Stimulated activated naive B cell treated with anti-CD40 and anti-IgM and Interleukin-4, amounts not matched to agents 10 μg/mL and 1 μg/mL and 100 μg/mL, for 72 hours (primary cell): ENCODE results near the gene NOD2.

Experiments
- ATAC-seq, 2 donors: fragments of 150-1000 bp; cut with Tn5 transposase; replicated peaks; 2 replicates each; pipeline ENCODE4 v1.10.0; 2021; ENCODE audit warnings: moderate library complexity in 1 of 2
- DNase-seq: peaks from one replicate; pipeline ENCODE4 v3.0.0; 2021
- H3K27ac Mint-ChIP-seq: one replicate; pipeline ENCODE4 v1.8.0; 2022; ENCODE audit warnings: mild to moderate bottlenecking, mixed read lengths
- H3K27me3 Mint-ChIP-seq, 2 donors: one replicate each; pipeline ENCODE4 v1.8.0; 2022; ENCODE audit warnings: mixed read lengths in 2 of 2
- H3K36me3 Mint-ChIP-seq, 2 donors: one replicate each; pipeline ENCODE4 v1.8.0; 2022; ENCODE audit warnings: mixed read lengths in 2 of 2, mild to moderate bottlenecking in 1 of 2
- H3K4me1 Mint-ChIP-seq, 2 donors: one replicate each; pipeline ENCODE4 v1.8.0; 2022; ENCODE audit warnings: mixed read lengths in 2 of 2, mild to moderate bottlenecking in 1 of 2
- H3K4me3 Mint-ChIP-seq, 2 donors: one replicate each; pipeline ENCODE4 v1.8.0; 2022; ENCODE audit warnings: mild to moderate bottlenecking in 2 of 2, mixed read lengths in 2 of 2, moderate library complexity in 1 of 2
- H3K9me3 Mint-ChIP-seq, 2 donors: one replicate each; pipeline ENCODE4 v1.8.0; 2022; ENCODE audit warnings: mixed read lengths in 2 of 2, mild to moderate bottlenecking in 1 of 2

The NOD2 gene

DNA sequence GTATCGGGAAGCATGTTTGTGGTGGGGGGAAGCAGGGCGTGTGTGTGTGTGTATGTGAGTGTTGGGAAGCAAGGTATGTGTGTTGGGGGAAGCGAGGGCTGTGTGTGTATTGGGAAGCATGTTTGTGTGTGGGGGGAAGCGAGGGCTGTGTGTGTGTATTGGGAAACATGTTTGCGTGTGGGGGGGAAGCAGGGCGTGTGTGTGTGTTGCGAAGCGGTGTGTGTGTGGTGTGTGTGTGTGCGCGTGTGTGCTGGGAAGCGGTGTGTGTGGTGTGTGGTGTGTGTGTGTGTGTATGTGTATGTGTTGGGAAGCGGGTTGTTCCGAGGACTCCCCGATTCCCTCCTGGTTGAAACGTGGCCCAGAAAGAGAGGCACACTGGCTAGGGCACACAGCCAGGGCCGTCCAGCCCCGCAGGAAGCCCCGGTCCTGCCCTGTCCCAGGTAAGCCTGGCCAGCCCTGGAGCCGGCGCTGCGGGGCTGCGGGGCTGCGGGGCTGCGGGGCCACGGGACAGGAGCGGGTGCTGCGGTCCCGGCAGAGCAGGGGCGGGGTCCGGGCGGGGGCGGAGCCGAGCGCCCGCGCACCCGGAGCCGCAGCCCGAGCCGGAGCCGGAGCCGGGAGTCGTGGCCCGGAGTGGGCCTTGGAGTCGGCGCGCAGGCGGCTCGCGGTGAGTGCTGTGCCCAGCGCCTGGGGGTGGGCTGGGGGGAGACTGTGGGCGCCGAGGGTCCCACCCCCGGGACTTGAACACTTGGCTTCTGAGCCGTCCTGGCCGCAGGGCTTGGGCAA is at the start of gene NOD2:
Gene NOD2, plus strand, starts transcription at position 608 of the 783 bp plus-strand sequence. CDS start 5,890 bp downstream, outside the sequence.
- peaks cover 7 to 9% of the 10 kb centered on the region in 2 donors for H3K36me3 Mint-ChIP-seq
- H3K27me3 Mint-ChIP-seq: peaks cover 9 to 14% of the 10 kb centered on the region in 2 donors
- H3K27ac Mint-ChIP-seq: peak within 1 kb of the TSS; percentile 87
- ATAC-seq (peak; percentile 20 to 33), DNase-seq (no peak)
- H3K4me3 Mint-ChIP-seq: peak within 1 kb of the TSS; percentile 83 to 85
- peaks cover 54 to 56% of the 10 kb centered on the region in 2 donors for H3K4me1 Mint-ChIP-seq
- no peaks in the 10 kb centered on the region for H3K9me3 Mint-ChIP-seq

DNA sequence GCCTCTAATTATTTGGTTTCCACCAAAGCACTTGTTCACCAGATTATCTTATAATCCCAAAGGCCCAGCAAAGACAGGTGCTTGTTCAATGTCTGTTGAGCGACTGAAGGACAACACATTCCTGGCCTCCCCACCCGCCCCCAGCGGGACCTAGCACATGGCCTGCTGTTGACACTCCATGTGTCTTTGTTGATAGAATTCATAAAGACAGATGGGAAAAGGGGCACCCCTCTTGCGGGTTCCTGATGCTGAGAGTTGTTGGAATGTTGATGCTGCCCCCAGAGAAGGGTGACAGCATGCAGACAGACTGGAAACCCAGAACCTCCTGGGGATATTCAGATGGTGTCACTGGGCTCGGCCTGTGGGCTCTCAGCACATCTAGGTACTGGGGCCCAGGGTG is 49.2 kb upstream of the NOD2 start:
- Mint-ChIP-seq H3K4me3 (no peak overlapping the region), H3K27me3 (peaks cover 11 to 19% of the 10 kb centered on the region in 2 donors), H3K36me3 (peaks cover 1% of the 10 kb centered on the region in 2 donors), H3K27ac (no peak overlapping the region), H3K4me1 (peaks cover 5% of the 10 kb centered on the region in 2 donors), H3K9me3 (no peaks in the 10 kb centered on the region)
- ATAC-seq (no peak), DNase-seq (no peak)

DNA sequence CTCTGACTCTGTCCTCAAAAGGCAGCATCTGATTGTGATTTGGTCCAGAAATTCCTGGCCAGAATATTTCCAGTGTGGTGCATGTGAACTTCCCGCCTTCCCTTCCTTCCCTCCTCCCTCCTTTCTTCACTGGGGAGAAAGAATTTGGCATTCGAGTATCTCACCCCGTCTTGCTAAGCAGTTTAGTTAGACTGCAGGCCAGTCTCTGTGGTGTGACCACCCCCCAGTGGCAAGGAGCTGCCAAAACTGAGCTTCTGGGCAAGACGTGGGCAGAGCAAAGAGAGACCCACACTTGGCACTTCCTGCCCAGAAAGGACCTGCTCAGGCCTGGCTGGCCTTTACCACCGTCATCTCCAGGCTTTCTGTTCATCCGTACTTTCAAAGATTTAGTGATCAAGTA is 48.7 kb upstream of the NOD2 start:
- Mint-ChIP-seq H3K36me3 (peaks cover 3 to 4% of the 10 kb centered on the region in 2 donors), H3K9me3 (no peaks in the 10 kb centered on the region), H3K4me3 (no peak overlapping the region), H3K4me1 (peaks cover 5% of the 10 kb centered on the region in 2 donors), H3K27me3 (peaks cover 11 to 17% of the 10 kb centered on the region in 2 donors), H3K27ac (peak overlapping the region; percentile 70)
- ATAC-seq (peak; percentile 92 to 93), DNase-seq (peak; percentile 34)

DNA sequence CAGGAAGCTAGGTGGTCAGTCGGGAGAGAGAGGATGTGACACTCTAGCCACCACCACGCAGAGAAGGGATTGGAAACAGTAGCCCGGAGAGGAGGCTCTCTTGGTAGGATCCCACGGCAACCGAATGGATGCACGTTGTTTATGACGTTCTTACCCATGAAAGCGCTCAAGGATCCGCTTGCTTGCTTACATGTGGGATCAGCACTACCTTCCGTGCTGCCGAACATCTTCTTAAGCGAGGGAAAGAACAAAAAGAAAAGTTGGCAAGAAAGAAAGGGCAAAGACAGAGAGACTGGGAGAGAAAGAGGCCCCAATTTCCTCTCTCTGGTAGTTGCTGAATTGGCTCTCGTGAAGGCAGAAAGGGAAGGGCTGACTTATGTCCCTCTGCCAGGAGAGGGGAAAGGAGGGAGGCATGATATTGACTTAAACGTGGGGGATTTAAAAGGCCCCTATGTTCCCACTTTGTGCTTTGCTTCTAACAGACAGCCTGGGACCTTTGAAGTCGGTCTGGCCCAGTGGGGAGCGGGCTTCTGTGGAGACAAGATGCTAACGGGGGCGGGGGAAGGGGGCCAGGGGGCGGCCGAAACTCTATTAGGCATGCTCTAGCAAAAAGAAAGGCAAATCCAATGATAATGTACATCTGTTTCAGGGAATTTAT is 47.7 kb upstream of the NOD2 start:
- peaks cover 7 to 10% of the 10 kb centered on the region in 2 donors for H3K27me3 Mint-ChIP-seq
- peaks cover 3 to 4% of the 10 kb centered on the region in 2 donors for H3K36me3 Mint-ChIP-seq
- DNase-seq: no peak
- H3K27ac Mint-ChIP-seq: no peak overlapping the region
- peaks cover 5% of the 10 kb centered on the region in 2 donors for H3K4me1 Mint-ChIP-seq
- H3K4me3 Mint-ChIP-seq: no peak overlapping the region
- ATAC-seq: no peak
- H3K9me3 Mint-ChIP-seq: no peaks in the 10 kb centered on the region

DNA sequence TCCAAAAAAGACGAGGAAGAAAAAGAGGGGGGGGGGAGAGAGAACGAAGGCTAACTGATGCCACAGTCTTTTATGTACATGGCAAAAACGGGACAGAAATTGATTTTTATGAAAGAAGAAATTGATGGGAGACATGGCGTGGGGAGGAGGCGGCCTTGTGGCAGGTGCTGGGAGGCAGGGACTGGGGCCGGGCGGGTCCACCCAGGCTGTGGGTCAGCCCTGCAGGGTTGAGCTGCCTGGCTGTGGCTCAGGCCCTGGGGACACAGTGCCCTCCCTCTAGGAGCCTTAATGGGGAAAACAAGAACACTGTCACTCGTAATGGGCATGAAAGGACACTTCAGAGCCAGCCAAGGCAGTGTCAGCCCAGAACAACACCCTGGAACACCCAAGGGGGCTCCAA is 47.1 kb upstream of the NOD2 start:
- no peak for ATAC-seq
- no peak overlapping the region for H3K4me3 Mint-ChIP-seq
- no peaks in the 10 kb centered on the region for H3K9me3 Mint-ChIP-seq
- peaks cover 5% of the 10 kb centered on the region in 2 donors for H3K4me1 Mint-ChIP-seq
- H3K36me3 Mint-ChIP-seq: peaks cover 3 to 4% of the 10 kb centered on the region in 2 donors
- DNase-seq: no peak
- H3K27me3 Mint-ChIP-seq: peaks cover 4 to 7% of the 10 kb centered on the region in 2 donors
- no peak overlapping the region for H3K27ac Mint-ChIP-seq

DNA sequence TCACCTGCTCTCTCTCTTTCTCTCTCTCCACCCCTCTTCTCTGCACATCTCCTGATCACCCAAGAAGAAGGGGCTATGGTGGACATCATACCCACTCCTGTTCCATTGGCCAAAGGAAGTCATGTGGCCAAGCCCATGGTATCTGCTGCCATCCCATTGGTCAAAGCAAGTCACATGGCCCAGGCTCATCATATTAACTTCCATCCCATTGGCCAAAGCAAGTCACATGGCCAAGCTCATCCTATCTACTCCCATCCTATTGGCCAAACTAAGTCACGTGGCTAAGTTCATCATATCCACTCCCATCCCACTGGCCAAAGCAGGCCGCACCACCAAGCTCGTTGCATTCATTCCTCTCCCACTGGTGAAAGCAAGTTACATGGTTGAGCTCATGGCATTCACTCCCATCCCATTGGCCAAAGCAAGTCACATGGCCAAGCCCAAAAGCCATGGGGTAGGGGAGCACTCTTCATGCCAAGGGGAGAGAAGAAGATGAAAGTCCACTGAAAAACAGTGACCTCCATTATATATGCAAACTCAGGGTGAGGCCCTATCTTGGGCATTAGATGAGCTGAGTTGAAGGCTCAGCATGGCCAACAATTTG is 41.5 kb upstream of the NOD2 start:
- Mint-ChIP-seq H3K4me1 (no peaks in the 10 kb centered on the region), H3K9me3 (peaks cover 5% of the 10 kb centered on the region in 2 donors), H3K4me3 (no peak overlapping the region), H3K27me3 (no peaks in the 10 kb centered on the region), H3K36me3 (peaks cover 3 to 8% of the 10 kb centered on the region in 2 donors), H3K27ac (no peak overlapping the region)
- DNase-seq (no peak), ATAC-seq (no peak)

DNA sequence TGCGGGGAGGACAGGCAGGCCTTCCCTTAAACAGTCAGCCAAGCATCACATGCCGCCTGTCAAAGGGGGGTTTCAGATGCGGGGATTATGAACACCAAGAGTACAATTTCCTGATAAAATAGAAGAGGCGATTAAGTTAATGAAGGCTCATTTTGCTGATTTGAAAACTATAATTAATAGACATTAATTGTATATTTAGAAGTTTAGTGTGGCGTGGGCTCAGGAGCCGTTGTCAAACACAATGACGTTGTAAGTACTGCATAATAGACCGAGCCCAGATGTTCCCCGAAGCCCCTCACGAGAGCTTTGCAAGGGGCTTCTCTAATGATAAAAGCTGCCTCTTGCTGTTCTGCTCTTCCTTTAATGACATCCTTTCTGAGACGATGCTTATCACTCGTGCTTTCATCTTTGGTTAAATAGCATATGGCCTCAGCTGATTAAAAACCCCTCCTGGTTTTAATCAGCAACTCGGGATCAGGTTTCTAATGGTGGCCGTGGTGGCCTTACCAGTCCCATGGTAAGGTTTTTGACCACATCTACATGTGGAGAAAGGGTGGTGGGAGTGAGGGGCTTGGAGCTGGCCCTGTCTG is 40.5 kb upstream of the NOD2 start:
- Mint-ChIP-seq H3K27me3 (no peaks in the 10 kb centered on the region), H3K9me3 (peaks cover 5% of the 10 kb centered on the region in 2 donors), H3K27ac (no peak overlapping the region), H3K36me3 (peaks cover 3 to 8% of the 10 kb centered on the region in 2 donors), H3K4me1 (no peaks in the 10 kb centered on the region), H3K4me3 (no peak overlapping the region)
- DNase-seq: no peak
- ATAC-seq: no peak

DNA sequence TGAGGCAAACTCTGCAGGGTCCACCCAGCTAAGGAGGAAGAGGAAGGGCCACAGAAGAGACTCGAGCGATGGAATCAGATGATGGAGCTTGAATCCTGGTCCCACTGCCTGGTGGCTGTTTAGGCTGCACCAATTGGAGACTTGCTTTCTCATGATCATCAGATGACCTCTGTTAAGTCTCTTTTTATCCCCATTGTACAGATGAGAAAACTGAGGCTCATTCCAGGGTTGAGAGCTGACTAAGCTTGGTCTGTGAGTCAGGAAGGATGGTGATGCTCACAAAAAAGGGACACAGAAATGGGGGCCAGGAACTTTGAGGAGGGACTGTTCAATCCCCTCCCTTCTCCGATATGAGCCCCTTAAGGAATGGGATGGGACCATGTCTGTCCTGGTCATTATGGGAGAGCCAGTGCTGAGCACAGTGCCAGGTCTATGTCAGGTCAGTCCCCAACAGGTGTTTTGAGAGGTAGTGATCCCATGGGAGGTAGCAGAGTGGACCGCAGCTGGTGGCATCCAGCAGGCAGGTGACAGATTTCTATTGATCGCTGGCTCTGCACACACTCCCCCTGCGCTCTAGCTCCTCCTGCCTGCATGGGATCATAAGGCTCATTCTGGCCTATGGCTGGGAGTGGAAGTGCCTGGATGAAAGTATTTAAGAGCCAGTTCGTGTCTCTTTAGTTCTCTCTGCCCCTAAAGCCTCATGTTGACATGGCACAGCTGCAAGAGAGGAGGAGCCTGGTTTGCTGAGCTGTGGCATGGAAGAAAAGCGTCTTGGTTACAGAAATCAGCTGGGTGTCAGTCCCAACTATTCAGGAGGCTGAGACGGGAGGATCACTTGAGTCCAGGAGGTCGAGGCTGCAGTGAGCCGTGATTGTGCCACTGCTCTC is 39.5 kb upstream of the NOD2 start:
- H3K27me3 Mint-ChIP-seq: no peaks in the 10 kb centered on the region
- no peak overlapping the region for H3K4me3 Mint-ChIP-seq
- no peak for ATAC-seq
- no peak for DNase-seq
- no peaks in the 10 kb centered on the region for H3K4me1 Mint-ChIP-seq
- H3K9me3 Mint-ChIP-seq: peaks cover 5% of the 10 kb centered on the region in 2 donors
- H3K36me3 Mint-ChIP-seq: peaks cover 3 to 8% of the 10 kb centered on the region in 2 donors
- H3K27ac Mint-ChIP-seq: peak overlapping the region; percentile 11

DNA sequence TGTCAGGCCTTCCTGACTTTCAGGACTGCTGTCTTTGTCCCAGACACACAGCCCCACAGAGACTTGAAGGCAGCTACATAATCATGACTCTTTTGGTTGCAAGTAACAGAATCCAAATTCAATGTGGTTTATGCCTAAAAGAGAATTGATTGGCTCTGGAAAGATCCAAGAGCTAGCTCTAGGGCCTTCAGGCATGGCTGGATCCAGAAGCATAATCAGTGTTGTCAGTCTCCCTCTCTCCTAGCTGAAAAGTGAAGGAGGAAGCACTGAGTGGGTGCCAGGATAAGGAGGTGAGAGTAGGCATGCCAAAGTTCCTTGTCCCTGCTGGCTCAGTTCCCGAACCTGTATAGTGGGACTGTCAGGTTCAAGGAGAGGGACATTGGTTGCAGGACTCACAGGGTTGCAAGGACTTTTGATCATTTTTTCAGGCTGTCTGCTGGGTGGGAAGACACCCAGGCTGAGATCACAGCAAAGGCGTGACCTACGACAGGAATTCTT is 37.8 kb upstream of the NOD2 start:
- no peak for DNase-seq
- Mint-ChIP-seq H3K27ac (no peak overlapping the region), H3K36me3 (peaks cover 0 to 4% of the 10 kb centered on the region in 2 donors), H3K4me3 (no peak overlapping the region), H3K27me3 (no peaks in the 10 kb centered on the region), H3K4me1 (no peaks in the 10 kb centered on the region), H3K9me3 (peaks cover 5% of the 10 kb centered on the region in 2 donors)
- ATAC-seq: no peak

DNA sequence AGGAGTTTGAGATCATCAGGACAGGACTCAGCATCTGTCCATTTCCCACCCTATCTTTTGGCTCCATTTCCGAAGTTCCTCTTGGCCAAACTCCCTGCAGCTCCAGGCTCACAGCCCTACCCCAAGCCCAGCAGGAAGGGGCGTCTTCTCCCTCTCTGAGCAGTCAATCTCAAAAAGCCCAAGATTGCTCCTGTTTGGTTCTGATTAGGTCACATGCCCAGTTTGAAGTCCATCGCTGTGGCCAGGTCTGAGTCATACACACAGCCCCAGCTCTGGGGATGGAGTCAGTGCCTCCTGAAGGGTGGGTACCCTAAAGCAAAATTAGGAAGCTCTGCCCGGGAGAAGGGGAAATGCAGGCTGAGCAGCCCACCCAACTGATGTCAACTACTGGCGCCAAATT is 36.2 kb upstream of the NOD2 start:
- H3K9me3 Mint-ChIP-seq: peaks cover 0 to under 1% of the 10 kb centered on the region in 2 donors
- H3K27ac Mint-ChIP-seq: no peak overlapping the region
- no peak for DNase-seq
- no peaks in the 10 kb centered on the region for H3K27me3 Mint-ChIP-seq
- ATAC-seq: no peak
- no peaks in the 10 kb centered on the region for H3K36me3 Mint-ChIP-seq
- H3K4me3 Mint-ChIP-seq: no peak overlapping the region
- no peaks in the 10 kb centered on the region for H3K4me1 Mint-ChIP-seq

DNA sequence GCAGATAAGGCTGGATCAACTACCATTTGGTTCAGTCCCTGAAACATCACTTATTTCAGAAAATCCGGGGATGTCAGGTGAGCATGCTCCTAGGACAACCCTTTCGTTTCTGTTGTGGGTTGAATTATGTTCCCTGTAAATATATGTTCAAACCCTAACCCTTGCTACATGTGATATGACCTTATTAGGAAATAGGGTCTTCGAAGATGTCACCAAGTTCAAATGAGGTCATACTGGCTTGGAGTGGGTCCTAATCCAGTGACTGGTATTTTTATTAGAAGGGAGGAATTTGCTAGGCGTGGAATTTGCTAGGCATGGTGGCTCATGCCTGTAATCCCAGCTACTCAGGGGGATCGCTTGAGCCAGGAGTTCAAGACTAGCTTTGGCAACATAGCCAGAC is 33.6 kb upstream of the NOD2 start:
- H3K9me3 Mint-ChIP-seq: peaks cover 0 to 3% of the 10 kb centered on the region in 2 donors

DNA sequence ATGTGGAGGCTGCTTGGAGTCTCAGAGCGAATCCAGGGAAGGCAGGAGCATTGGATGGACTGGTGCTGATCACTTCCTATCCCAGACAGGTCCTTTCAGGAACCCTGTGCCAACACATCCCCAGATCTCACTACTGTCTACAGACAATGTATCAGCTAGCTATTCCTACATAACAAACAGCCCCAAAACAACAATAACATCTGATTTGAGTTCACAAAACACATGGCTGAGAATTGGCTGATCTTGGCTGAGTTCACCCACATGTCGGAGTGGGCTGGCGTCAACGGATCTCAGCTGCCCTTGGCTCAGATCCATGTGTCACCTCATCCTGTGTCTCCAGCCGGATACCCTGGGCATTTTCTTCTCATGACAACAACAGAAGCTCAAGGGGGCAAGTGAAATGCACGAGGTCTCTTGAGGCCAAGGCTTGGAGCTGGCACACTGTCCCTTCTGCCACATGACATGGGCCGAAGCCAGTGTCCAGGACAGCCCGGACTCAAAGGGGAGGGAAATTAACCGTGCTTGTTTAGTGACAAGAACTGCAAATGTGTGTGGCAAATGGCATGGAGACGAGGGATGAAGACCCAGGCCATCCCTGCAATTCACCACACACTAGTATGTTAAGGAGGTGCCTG is 31.0 kb upstream of the NOD2 start:
- Mint-ChIP-seq H3K9me3 (peaks cover 0 to 3% of the 10 kb centered on the region in 2 donors), H3K36me3 (peaks cover 2 to 6% of the 10 kb centered on the region in 2 donors), H3K27me3 (no peaks in the 10 kb centered on the region), H3K4me1 (peaks cover 12 to 21% of the 10 kb centered on the region in 2 donors), H3K27ac (no peak overlapping the region), H3K4me3 (no peak overlapping the region)
- no peak for DNase-seq
- no peak for ATAC-seq

More for the DNA sequence above, 33.6 kb upstream of the NOD2 start:
- Mint-ChIP-seq H3K27me3 (no peaks in the 10 kb centered on the region), H3K36me3 (no peaks in the 10 kb centered on the region), H3K27ac (no peak overlapping the region), H3K4me1 (peaks cover under 1 to 2% of the 10 kb centered on the region in 2 donors), H3K4me3 (no peak overlapping the region)
- no peak for ATAC-seq
- no peak for DNase-seq

DNA sequence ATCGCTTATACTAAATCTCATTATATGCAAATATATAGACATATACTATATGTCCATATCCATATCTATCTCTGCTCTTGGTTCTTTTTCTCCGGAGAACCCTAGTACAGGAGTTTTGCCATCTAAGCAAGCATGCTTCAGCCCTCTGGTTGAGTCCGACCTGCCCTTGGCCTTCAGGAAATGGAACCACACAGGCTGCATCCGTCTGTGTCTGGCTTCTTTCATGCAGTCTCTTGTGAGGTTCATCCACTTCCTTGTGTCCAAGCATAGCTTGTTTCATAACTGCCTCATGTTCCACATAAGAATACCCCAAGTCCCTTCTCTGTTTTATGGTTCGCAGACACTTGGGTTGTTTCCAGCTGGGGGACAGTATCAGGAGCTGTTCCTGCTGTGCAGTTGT is 29.1 kb upstream of the NOD2 start:
- Mint-ChIP-seq H3K9me3 (peaks cover 0 to 3% of the 10 kb centered on the region in 2 donors), H3K4me3 (no peak overlapping the region), H3K27ac (no peak overlapping the region), H3K4me1 (peaks cover 22 to 27% of the 10 kb centered on the region in 2 donors), H3K27me3 (no peaks in the 10 kb centered on the region), H3K36me3 (peaks cover 7 to 18% of the 10 kb centered on the region in 2 donors)
- ATAC-seq: no peak
- DNase-seq: no peak
